Measurements from ENCODE around the gene UNG. TPM values are rescaled to one million over a fixed set of nuclear protein-coding genes. Genes with fewer than 3 reads are reported as not detected.

UNG gene
- total RNA-seq, 2 experiments from 2014 or later = 35.3 to 38.4 TPM

- H3K9me3 Mint-ChIP-seq = no peaks in the 10 kb centered on the region
- POLR2A ChIA-PET = no interaction called here
- peaks cover 9% of the 10 kb centered on the region for H3K4me1 Mint-ChIP-seq
- H3K36me3 Mint-ChIP-seq (ENCODE audit: low read depth) = peaks cover 3% of the 10 kb centered on the region
- DNase-seq = no peak
- no peak overlapping the region for H3K4me3 Mint-ChIP-seq
- CTCF ChIA-PET = interaction anchor here (1.7 kb wide), 1 partner anchor 278 kb away, joined by 3 read pairs; no protein-coding TSS in a partner anchor
- H3K27me3 Mint-ChIP-seq = no peaks in the 10 kb centered on the region
- H3K27ac Mint-ChIP-seq = no peak overlapping the region
Observed at GRCh38 chr12:109115404-109115757, 18.0 kb downstream of the UNG start.

GRCh38 chr12:109115758-109116610 lies 18.6 kb downstream of the UNG start, which contains the start of gene ACACB:
ACACB (plus strand) TSS chr12:109116587; CDS start chr12:109139406, 22,819 bp downstream.
- no peaks in the 10 kb centered on the region for H3K36me3 Mint-ChIP-seq (ENCODE audit: low read depth)
- H3K27ac Mint-ChIP-seq = no peak within 1 kb of the TSS
- CTCF ChIA-PET = interaction anchor here (0.6 to 1.7 kb wide), 2 partner anchors 154 to 278 kb away, joined by 3 read pairs; no protein-coding TSS in a partner anchor
- H3K9me3 Mint-ChIP-seq = no peaks in the 10 kb centered on the region
- DNase-seq = no peak
- H3K27me3 Mint-ChIP-seq = no peaks in the 10 kb centered on the region
- POLR2A ChIA-PET = no interaction called here
- no peak within 1 kb of the TSS for H3K4me3 Mint-ChIP-seq
- peaks cover 6% of the 10 kb centered on the region for H3K4me1 Mint-ChIP-seq

- Mint-ChIP-seq H3K27me3 (no peaks in the 10 kb centered on the region), H3K36me3 (ENCODE audit: low read depth) (no peaks in the 10 kb centered on the region), H3K27ac (no peak overlapping the region), H3K4me3 (no peak overlapping the region), H3K9me3 (no peaks in the 10 kb centered on the region), H3K4me1 (peaks cover 6% of the 10 kb centered on the region)
- ChIA-PET CTCF (interaction anchor here (0.6 to 1.7 kb wide), 2 partner anchors 155 to 277 kb away, joined by 3 read pairs; no protein-coding TSS in a partner anchor), POLR2A (no interaction called here)
- DNase-seq = no peak
Observed at GRCh38 chr12:109116611-109116949, 19.2 kb downstream of the UNG start.

- H3K9me3 Mint-ChIP-seq = no peaks in the 10 kb centered on the region
- no peaks in the 10 kb centered on the region for H3K36me3 Mint-ChIP-seq (ENCODE audit: low read depth)
- no peak overlapping the region for H3K4me3 Mint-ChIP-seq
- ChIA-PET POLR2A (interaction anchor here (1.2 kb wide), 1 partner anchor 8 kb away, joined by 3 read pairs; no protein-coding TSS in a partner anchor), CTCF (interaction anchor here (1.8 kb wide), 1 partner anchor 8 kb away, joined by 12 read pairs; no protein-coding TSS in a partner anchor)
- no peaks in the 10 kb centered on the region for H3K27me3 Mint-ChIP-seq
- no peak overlapping the region for H3K27ac Mint-ChIP-seq
- peaks cover 2% of the 10 kb centered on the region for H3K4me1 Mint-ChIP-seq
- no peak for DNase-seq
Observed at GRCh38 chr12:109120095-109120494, 22.7 kb downstream of the UNG start.

GRCh38 chr12:109120557-109120956 lies 23.2 kb downstream of the UNG start:
- no peak for DNase-seq
- Mint-ChIP-seq H3K36me3 (ENCODE audit: low read depth) (no peaks in the 10 kb centered on the region), H3K4me3 (no peak overlapping the region), H3K27me3 (no peaks in the 10 kb centered on the region), H3K4me1 (peaks cover 2% of the 10 kb centered on the region), H3K27ac (no peak overlapping the region), H3K9me3 (no peaks in the 10 kb centered on the region)
- CTCF ChIA-PET = interaction anchor here (1.8 kb wide), 1 partner anchor 9 kb away, joined by 12 read pairs; no protein-coding TSS in a partner anchor
- POLR2A ChIA-PET = interaction anchor here (1.2 kb wide), 1 partner anchor 9 kb away, joined by 3 read pairs; no protein-coding TSS in a partner anchor

- ChIA-PET CTCF (no interaction called here), POLR2A (no interaction called here)
- no peaks in the 10 kb centered on the region for H3K36me3 Mint-ChIP-seq (ENCODE audit: low read depth)
- H3K4me1 Mint-ChIP-seq = no peaks in the 10 kb centered on the region
- H3K9me3 Mint-ChIP-seq = no peaks in the 10 kb centered on the region
- no peak for DNase-seq
- no peak overlapping the region for H3K27ac Mint-ChIP-seq
- H3K27me3 Mint-ChIP-seq = no peaks in the 10 kb centered on the region
- H3K4me3 Mint-ChIP-seq = no peak overlapping the region
Observed at GRCh38 chr12:109121346-109121880, 24.0 kb downstream of the UNG start.

GRCh38 chr12:109124878-109125648 lies 27.7 kb downstream of the UNG start:
- H3K4me1 Mint-ChIP-seq = no peaks in the 10 kb centered on the region
- ChIA-PET CTCF (interaction anchor here (5.1 kb wide), 1 partner anchor 13 kb away, joined by 19 read pairs; no protein-coding TSS in a partner anchor), POLR2A (no interaction called here)
- H3K4me3 Mint-ChIP-seq = no peak overlapping the region
- no peaks in the 10 kb centered on the region for H3K27me3 Mint-ChIP-seq
- H3K27ac Mint-ChIP-seq = no peak overlapping the region
- H3K36me3 Mint-ChIP-seq (ENCODE audit: low read depth) = no peaks in the 10 kb centered on the region
- no peak for DNase-seq
- H3K9me3 Mint-ChIP-seq = no peaks in the 10 kb centered on the region

- CTCF ChIA-PET = interaction anchor here (5.1 kb wide), 1 partner anchor 14 kb away, joined by 19 read pairs; no protein-coding TSS in a partner anchor
- POLR2A ChIA-PET = no interaction called here
- no peaks in the 10 kb centered on the region for H3K4me1 Mint-ChIP-seq
- no peak for DNase-seq
- no peaks in the 10 kb centered on the region for H3K27me3 Mint-ChIP-seq
- H3K36me3 Mint-ChIP-seq (ENCODE audit: low read depth) = no peaks in the 10 kb centered on the region
- no peaks in the 10 kb centered on the region for H3K9me3 Mint-ChIP-seq
- H3K4me3 Mint-ChIP-seq = no peak overlapping the region
- no peak overlapping the region for H3K27ac Mint-ChIP-seq
Observed at GRCh38 chr12:109125791-109126190, 28.4 kb downstream of the UNG start.

- peaks cover 1% of the 10 kb centered on the region for H3K27me3 Mint-ChIP-seq
- DNase-seq = no peak
- no peak overlapping the region for H3K27ac Mint-ChIP-seq
- CTCF ChIA-PET = interaction anchor here (5.1 kb wide), 1 partner anchor 15 kb away, joined by 19 read pairs; no protein-coding TSS in a partner anchor
- H3K4me3 Mint-ChIP-seq = no peak overlapping the region
- H3K36me3 Mint-ChIP-seq (ENCODE audit: low read depth) = no peaks in the 10 kb centered on the region
- H3K4me1 Mint-ChIP-seq = no peaks in the 10 kb centered on the region
- POLR2A ChIA-PET = no interaction called here
- H3K9me3 Mint-ChIP-seq = no peaks in the 10 kb centered on the region
Observed at GRCh38 chr12:109126784-109127183, 29.4 kb downstream of the UNG start.

- ChIA-PET POLR2A (no interaction called here), CTCF (interaction anchor here (0.6 to 5.1 kb wide), 3 partner anchors 16 to 727 kb away, joined by 3 to 19 read pairs (median 4); no protein-coding TSS in a partner anchor)
- DNase-seq = no peak
- Mint-ChIP-seq H3K9me3 (no peaks in the 10 kb centered on the region), H3K27ac (no peak overlapping the region), H3K27me3 (peaks cover 3% of the 10 kb centered on the region), H3K4me3 (no peak overlapping the region), H3K4me1 (no peaks in the 10 kb centered on the region), H3K36me3 (ENCODE audit: low read depth) (no peaks in the 10 kb centered on the region)
Observed at GRCh38 chr12:109127533-109128242, 30.3 kb downstream of the UNG start.

- no peaks in the 10 kb centered on the region for H3K36me3 Mint-ChIP-seq (ENCODE audit: low read depth)
- no peak overlapping the region for H3K27ac Mint-ChIP-seq
- no peaks in the 10 kb centered on the region for H3K4me1 Mint-ChIP-seq
- peaks cover 8% of the 10 kb centered on the region for H3K27me3 Mint-ChIP-seq
- H3K9me3 Mint-ChIP-seq = no peaks in the 10 kb centered on the region
- DNase-seq = no peak
- H3K4me3 Mint-ChIP-seq = no peak overlapping the region
- POLR2A ChIA-PET = no interaction called here
- CTCF ChIA-PET = interaction anchor here (0.5 kb wide), 1 partner anchor 10 kb away, joined by 3 read pairs; no protein-coding TSS in a partner anchor
Observed at GRCh38 chr12:109130297-109131153, 33.1 kb downstream of the UNG start.

All from activated CD4-positive, alpha-beta memory T cell treated with anti-CD3 and anti-CD28 coated beads, Interleukin-2, amount 10 ng/mL, durations not matched to agents 7 days and 5 days (primary cell).